ENCODE results near the gene FLT3LG. TPM values are rescaled to one million over a fixed set of nuclear protein-coding genes. Genes with fewer than 3 reads are reported as not detected.

The FLT3LG gene
- total RNA-seq, 4 donors from 2014 or later = 5.5 to 11.5 (median 10.4) TPM

GRCh38 chr19:49431330-49431749 is 42.7 kb upstream of the FLT3LG start:
- TF ChIP-seq POLR2A (IDR thresholded peaks at IDR 0.05; ENCODE audit: low read depth) (no peak), EP300 (IDR thresholded peaks at IDR 0.05) (no peak), POLR2AphosphoS5 (IDR thresholded peaks at IDR 0.05) (no peak), CTCF (IDR thresholded peaks at IDR 0.05) (no peak)
- no peaks in the 10 kb centered on the region for H3K9me3 ChIP-seq
- H3K27me3 ChIP-seq = peaks cover 10 to 100% (median 80%) of the 10 kb centered on the region in 4 donors
- intact Hi-C loops (cut with DNase I) = no loop called here
- H3K4me3 ChIP-seq = no peak overlapping the region
- peaks cover 9 to 34% (median 15%) of the 10 kb centered on the region in 4 donors for H3K4me1 ChIP-seq
- H3K27ac ChIP-seq (replicated peaks in 1 of 4) = no peak overlapping the region
- H3K36me3 ChIP-seq = no peaks in the 10 kb centered on the region
- DNase-seq (ENCODE audit: extremely low spot score) = no peak
- 51% methylated on average over 17 of the region's 29 CpGs for WGBS

GRCh38 chr19:49432141-49433073 is 41.6 kb upstream of the FLT3LG start:
- no peak for DNase-seq (ENCODE audit: extremely low spot score)
- Histone ChIP-seq H3K4me3 (no peak overlapping the region), H3K9me3 (no peaks in the 10 kb centered on the region), H3K27ac (replicated peaks in 1 of 4) (no peak overlapping the region), H3K36me3 (no peaks in the 10 kb centered on the region), H3K4me1 (peaks cover 9 to 37% (median 14%) of the 10 kb centered on the region in 4 donors), H3K27me3 (peaks cover 10 to 100% (median 81%) of the 10 kb centered on the region in 4 donors)
- TF ChIP-seq POLR2AphosphoS5 (IDR thresholded peaks at IDR 0.05) (no peak), CTCF (IDR thresholded peaks at IDR 0.05) (no peak), EP300 (IDR thresholded peaks at IDR 0.05) (no peak), POLR2A (IDR thresholded peaks at IDR 0.05; ENCODE audit: low read depth) (no peak)
- intact Hi-C loops (cut with DNase I) = no loop called here
- 18% methylated on average over 26 of the region's 63 CpGs for WGBS

GRCh38 chr19:49433240-49433901 is 40.6 kb upstream of the FLT3LG start:
- Histone ChIP-seq H3K27me3 (peaks cover 5 to 100% (median 77%) of the 10 kb centered on the region in 4 donors), H3K4me3 (no peak overlapping the region), H3K9me3 (no peaks in the 10 kb centered on the region), H3K4me1 (peaks cover 2 to 27% (median 6%) of the 10 kb centered on the region in 4 donors), H3K27ac (replicated peaks in 1 of 4) (no peak overlapping the region), H3K36me3 (no peaks in the 10 kb centered on the region)
- no peak for DNase-seq (ENCODE audit: extremely low spot score)
- TF ChIP-seq CTCF (IDR thresholded peaks at IDR 0.05) (no peak), POLR2A (IDR thresholded peaks at IDR 0.05; ENCODE audit: low read depth) (no peak), EP300 (IDR thresholded peaks at IDR 0.05) (no peak), POLR2AphosphoS5 (IDR thresholded peaks at IDR 0.05) (no peak)
- intact Hi-C loops (cut with DNase I) = no loop called here
- 34% methylated on average over 31 of the region's 31 CpGs for WGBS

GRCh38 chr19:49434907-49435583 is 39.0 kb upstream of the FLT3LG start:
- Histone ChIP-seq H3K9me3 (no peaks in the 10 kb centered on the region), H3K4me1 (peaks cover 0 to 25% (median 2%) of the 10 kb centered on the region in 4 donors), H3K36me3 (no peaks in the 10 kb centered on the region), H3K27ac (replicated peaks in 1 of 4) (no peak overlapping the region), H3K27me3 (peaks cover 0 to 100% (median 72%) of the 10 kb centered on the region in 4 donors), H3K4me3 (no peak overlapping the region)
- intact Hi-C loops (cut with DNase I) = no loop called here
- TF ChIP-seq EP300 (IDR thresholded peaks at IDR 0.05) = no peak
- TF ChIP-seq POLR2AphosphoS5 (IDR thresholded peaks at IDR 0.05) = no peak
- 91% methylated on average over 18 of the region's 18 CpGs for WGBS
- DNase-seq (ENCODE audit: extremely low spot score) = no peak

Measured in esophagus muscularis mucosa (tissue), 4 donors.